ENCODE measurements around the gene SFSWAP. TPM values are rescaled to one million over a fixed set of nuclear protein-coding genes. Genes with fewer than 3 reads are reported as not detected.

SFSWAP gene
- polyA plus RNA-seq, 3 donors = 7.3 to 33.0 (median 10.7) TPM

DNA sequence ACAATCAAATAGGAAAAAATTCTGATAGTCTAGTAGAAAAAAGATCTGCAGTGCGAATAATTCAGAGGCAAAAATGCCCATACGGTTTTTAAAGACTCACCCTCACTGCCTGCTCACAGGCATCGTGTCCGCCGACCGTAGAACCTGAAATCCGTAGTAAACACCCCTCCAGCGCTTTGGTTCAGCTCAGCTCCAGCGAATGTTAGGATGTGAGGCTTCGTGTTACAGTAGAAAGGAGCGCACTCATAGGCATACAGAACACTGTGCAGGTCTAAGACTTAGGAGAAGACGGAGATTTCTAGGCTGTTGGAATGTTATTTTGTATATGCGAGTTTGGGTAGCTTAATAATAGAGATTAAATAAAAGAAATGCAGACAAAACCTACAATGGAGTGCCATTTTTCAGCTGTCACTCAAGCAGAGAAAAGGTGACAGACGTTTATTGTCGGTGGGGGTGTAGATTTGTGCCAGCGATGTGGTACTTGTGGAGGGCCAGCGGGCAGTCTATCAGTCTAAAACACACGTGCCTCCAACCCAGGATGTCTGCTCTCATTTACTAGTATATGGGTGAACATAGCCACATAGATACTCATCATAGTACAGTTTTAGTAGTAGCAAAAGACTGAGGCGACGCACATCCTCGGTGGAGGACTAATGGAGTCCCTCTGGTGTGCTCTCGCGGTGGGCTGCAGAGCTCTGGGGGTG, 25.7 kb downstream of the SFSWAP start:
- Histone ChIP-seq H2AFZ (ENCODE audit: insufficient read depth, low read depth, low read length, poor library complexity, severe bottlenecking) (no peak overlapping the region), H4K20me1 (ENCODE audit: insufficient read depth, low read length) (peaks cover 21% of the 10 kb centered on the region), H3K79me2 (ENCODE audit: insufficient read depth, low read length) (no peaks in the 10 kb centered on the region), H3K36me3 (replicated peaks in 1 of 2; ENCODE audit: control insufficient read depth in 1 of 2, insufficient read depth in 2 of 2, low read length in 2 of 2) (peaks cover 62 to 92% of the 10 kb centered on the region in 2 donors), H3K9me3 (replicated peaks in 1 of 2; ENCODE audit: control insufficient read depth in 1 of 2, insufficient read depth in 1 of 2, low read length in 2 of 2) (no peaks in the 10 kb centered on the region), H3K27ac (ENCODE audit: low read depth in 1 of 2, low read length in 2 of 2) (no peak overlapping the region), H3K4me1 (ENCODE audit: control insufficient read depth in 1 of 2, insufficient read depth in 2 of 2, low read length in 2 of 2) (no peaks in the 10 kb centered on the region), H3K4me3 (replicated peaks in 1 of 3; ENCODE audit: low read depth in 2 of 3, low read length in 3 of 3) (no peak overlapping the region), H3K9ac (ENCODE audit: insufficient read depth, low read length, poor library complexity, severe bottlenecking) (no peak overlapping the region), H3K4me2 (replicated peaks; ENCODE audit: extremely low read depth, low read length, poor library complexity, severe bottlenecking) (no peak overlapping the region), H3K27me3 (ENCODE audit: control insufficient read depth in 2 of 2, insufficient read depth in 2 of 2, low read length in 2 of 2) (no peaks in the 10 kb centered on the region)
- no peak for DNase-seq
- no peak overlapping the region for H3K4me3 Mint-ChIP-seq
- H3K27me3 Mint-ChIP-seq (ENCODE audit: low read depth in 3 of 3) = no peaks in the 10 kb centered on the region
- H3K9me3 Mint-ChIP-seq = peaks cover 0 to 3% (median under 1%) of the 10 kb centered on the region in 7 donors
- peaks cover 69 to 93% of the 10 kb centered on the region in 2 donors for H3K36me3 Mint-ChIP-seq
- intact Hi-C loops (cut with micrococcal nuclease) = no loop called here
- H3K4me1 Mint-ChIP-seq = no peaks in the 10 kb centered on the region
- 98% methylated on average over 20 of the region's 23 CpGs for WGBS (ENCODE audit: insufficient coverage)
- TF ChIP-seq, protein P1, sequence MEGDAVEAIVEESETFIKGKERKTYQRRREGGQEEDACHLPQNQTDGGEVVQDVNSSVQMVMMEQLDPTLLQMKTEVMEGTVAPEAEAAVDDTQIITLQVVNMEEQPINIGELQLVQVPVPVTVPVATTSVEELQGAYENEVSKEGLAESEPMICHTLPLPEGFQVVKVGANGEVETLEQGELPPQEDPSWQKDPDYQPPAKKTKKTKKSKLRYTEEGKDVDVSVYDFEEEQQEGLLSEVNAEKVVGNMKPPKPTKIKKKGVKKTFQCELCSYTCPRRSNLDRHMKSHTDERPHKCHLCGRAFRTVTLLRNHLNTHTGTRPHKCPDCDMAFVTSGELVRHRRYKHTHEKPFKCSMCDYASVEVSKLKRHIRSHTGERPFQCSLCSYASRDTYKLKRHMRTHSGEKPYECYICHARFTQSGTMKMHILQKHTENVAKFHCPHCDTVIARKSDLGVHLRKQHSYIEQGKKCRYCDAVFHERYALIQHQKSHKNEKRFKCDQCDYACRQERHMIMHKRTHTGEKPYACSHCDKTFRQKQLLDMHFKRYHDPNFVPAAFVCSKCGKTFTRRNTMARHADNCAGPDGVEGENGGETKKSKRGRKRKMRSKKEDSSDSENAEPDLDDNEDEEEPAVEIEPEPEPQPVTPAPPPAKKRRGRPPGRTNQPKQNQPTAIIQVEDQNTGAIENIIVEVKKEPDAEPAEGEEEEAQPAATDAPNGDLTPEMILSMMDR (IDR thresholded peaks at IDR 0.05) = no peak
- peak overlapping the region in 1 of 7 donors; percentile 20 for H3K27ac Mint-ChIP-seq

DNA sequence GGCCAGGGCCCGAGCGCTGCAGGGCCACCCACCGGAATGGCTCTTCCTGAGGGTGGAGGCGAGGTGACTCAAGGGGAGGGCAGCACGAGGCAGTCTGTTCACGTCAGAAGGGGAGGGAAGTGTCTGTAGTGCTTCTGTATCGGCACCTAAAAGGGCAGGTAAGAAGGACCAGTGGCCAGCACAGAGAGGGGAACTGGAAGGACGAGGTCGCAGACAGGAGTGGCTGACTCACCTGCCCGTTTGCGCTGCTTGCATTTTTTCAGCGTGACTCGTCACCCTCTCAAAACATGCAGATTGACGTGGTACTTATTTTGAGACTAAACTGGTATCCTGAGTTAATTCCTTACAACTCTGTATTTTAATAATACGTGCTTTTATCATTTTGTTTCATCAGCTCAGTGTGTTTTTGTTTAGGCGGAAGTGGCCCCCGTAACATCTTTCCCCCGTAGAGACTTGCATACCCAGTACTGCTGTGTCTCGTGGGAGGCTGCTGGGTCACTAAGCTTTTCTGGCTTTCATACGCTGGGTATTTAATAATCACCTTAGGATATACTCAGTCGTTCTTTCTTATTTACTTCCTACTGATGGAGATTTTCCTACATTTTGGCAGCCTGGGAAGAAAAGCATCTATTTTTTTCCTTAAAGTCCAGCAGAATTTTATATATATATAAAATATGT, 26.4 kb downstream of the SFSWAP start:
- TF ChIP-seq, protein P1 (IDR thresholded peaks at IDR 0.05) = no peak
- Histone ChIP-seq H3K4me2 (replicated peaks; ENCODE audit: extremely low read depth, low read length, poor library complexity, severe bottlenecking) (no peak overlapping the region), H3K79me2 (ENCODE audit: insufficient read depth, low read length) (no peaks in the 10 kb centered on the region), H3K36me3 (replicated peaks in 1 of 2; ENCODE audit: control insufficient read depth in 1 of 2, insufficient read depth in 2 of 2, low read length in 2 of 2) (peaks cover 62 to 92% of the 10 kb centered on the region in 2 donors), H3K4me1 (ENCODE audit: control insufficient read depth in 1 of 2, insufficient read depth in 2 of 2, low read length in 2 of 2) (no peaks in the 10 kb centered on the region), H3K4me3 (replicated peaks in 1 of 3; ENCODE audit: low read depth in 2 of 3, low read length in 3 of 3) (no peak overlapping the region), H4K20me1 (ENCODE audit: insufficient read depth, low read length) (peaks cover 19% of the 10 kb centered on the region), H3K9ac (ENCODE audit: insufficient read depth, low read length, poor library complexity, severe bottlenecking) (no peak overlapping the region), H3K27me3 (ENCODE audit: control insufficient read depth in 2 of 2, insufficient read depth in 2 of 2, low read length in 2 of 2) (no peaks in the 10 kb centered on the region), H3K9me3 (replicated peaks in 1 of 2; ENCODE audit: control insufficient read depth in 1 of 2, insufficient read depth in 1 of 2, low read length in 2 of 2) (peaks cover 3 to 6% of the 10 kb centered on the region in 2 donors), H2AFZ (ENCODE audit: insufficient read depth, low read depth, low read length, poor library complexity, severe bottlenecking) (no peak overlapping the region), H3K27ac (ENCODE audit: low read depth in 1 of 2, low read length in 2 of 2) (no peak overlapping the region)
- Mint-ChIP-seq H3K4me3 (no peak overlapping the region), H3K4me1 (no peaks in the 10 kb centered on the region), H3K9me3 (peaks cover 0 to 8% (median 3%) of the 10 kb centered on the region in 7 donors), H3K27ac (peak overlapping the region in 1 of 7 donors; percentile 20), H3K27me3 (ENCODE audit: low read depth in 3 of 3) (no peaks in the 10 kb centered on the region), H3K36me3 (peaks cover 73 to 93% of the 10 kb centered on the region in 2 donors)
- DNase-seq = no peak
- intact Hi-C loops (cut with micrococcal nuclease) = no loop called here
- WGBS (ENCODE audit: insufficient coverage) = 95% methylated on average over 15 of the region's 21 CpGs

All from CD14-positive monocyte (primary cell).